HG03565 (cell line): ENCODE measurements around the gene GMCL2.
A peak's percentile ranks its signal among the peaks of the same experiment; 100 is the strongest.
"Not testable (repeated sequence)": the region's sequence is repeated elsewhere in the genome, so short reads cannot be mapped to it uniquely, and the experiment has no call there.

Source experiments
- ATAC-seq: cut with Tn5 transposase; IDR thresholded peaks from one replicate; pipeline ENCODE4 v1.9.1; 2021; ENCODE audit warnings: mild to moderate bottlenecking, moderate library complexity; ENCODE audit not compliant: unreplicated experiment

Gene GMCL2

DNA sequence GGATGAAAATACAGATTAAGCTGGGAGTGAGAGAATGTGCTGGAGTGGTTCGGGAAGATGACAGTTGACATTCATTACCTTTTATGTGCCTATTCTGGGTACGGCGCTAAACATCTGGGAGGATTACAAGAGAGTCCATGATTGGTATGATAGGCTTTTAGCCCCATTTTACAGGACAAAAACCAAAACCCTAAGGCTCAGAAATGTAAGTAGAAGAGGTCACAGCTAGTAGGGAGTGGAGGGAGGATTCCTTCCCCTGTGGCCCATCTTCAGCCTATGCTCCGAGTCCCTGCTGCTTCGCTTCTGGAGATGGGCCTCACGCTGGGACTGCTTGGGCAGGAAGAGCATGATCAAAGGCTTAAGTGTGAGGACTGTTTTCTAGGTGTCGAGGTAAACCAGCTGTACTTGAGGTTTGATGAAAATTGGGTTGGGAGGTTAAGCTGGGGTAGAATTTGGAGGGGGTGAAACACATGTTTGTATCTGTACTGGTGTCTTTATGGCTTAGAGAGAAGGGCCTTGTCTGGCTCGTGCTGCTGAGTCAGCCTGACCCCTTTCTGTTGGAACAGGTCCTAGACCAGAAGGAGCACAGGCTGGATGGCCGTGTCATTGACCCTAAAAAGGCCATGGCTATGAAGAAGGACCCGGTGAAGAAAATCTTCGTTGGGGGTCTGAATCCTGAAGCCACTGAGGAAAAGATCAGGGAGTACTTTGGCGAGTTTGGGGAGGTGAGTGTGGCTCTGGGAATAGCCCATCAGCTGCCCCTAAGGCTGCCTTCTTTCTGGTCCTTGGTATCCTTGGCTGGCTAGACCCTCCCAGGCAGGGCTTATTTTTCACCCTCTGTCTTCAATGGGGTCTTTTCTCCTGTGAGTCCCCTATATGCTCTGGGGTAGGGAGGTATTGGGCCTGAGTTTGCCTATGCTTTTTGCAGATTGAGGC is 19.3 kb upstream of the GMCL2 start:
- ATAC-seq, result no peak

DNA sequence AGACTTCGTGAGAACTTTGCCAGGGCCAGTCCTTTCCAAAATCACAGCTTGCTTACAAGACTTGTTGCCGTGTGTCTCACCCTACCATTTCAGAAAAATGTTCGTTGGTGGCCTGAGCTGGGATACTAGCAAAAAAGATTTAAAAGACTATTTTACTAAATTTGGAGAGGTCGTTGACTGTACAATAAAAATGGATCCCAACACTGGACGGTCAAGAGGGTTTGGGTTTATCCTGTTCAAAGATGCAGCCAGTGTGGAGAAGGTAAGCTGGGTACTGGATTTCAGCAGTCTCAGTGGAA is 18.5 kb upstream of the GMCL2 start:
- ATAC-seq, result no peak

DNA sequence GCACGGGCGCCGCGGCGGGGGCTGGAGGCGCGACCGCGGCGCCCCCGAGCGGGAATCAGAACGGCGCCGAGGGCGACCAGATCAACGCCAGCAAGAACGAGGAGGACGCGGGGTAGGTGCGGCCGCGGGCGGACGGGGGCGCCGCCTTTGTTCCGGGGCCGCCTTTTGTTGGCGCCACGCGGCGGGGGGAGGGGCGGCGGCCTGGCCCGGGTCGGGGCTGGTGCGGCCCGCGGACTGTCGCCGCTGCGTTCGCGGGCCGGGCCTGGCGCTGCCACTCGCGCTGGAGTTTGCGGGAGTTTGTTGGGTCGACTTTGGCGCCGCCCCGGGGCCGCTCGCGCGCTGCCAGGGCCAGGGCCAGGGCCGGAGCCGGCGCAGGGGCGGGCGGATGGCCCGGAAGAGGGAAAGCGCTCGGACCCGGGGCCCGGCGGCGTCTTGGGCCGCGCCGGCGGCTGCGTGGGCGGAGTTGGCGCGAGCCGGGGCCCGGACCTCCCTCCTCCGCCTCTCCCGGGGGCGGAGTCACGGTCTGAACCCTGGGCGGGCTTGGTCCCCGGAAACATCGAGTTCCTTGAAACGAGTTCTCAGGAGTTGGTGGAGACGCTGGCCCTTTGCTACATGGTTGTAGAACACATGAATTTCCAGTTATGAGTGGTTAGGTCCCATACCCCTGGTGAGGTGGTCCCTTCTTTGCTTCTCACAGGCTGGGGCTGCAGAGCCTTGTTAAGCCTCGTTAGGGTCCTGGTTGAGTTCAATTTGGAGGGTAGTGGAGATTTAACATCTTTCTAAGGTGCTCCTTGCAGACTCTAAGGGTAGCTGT is 18.0 kb upstream of the GMCL2 start:
- peak; percentile 37 for ATAC-seq

DNA sequence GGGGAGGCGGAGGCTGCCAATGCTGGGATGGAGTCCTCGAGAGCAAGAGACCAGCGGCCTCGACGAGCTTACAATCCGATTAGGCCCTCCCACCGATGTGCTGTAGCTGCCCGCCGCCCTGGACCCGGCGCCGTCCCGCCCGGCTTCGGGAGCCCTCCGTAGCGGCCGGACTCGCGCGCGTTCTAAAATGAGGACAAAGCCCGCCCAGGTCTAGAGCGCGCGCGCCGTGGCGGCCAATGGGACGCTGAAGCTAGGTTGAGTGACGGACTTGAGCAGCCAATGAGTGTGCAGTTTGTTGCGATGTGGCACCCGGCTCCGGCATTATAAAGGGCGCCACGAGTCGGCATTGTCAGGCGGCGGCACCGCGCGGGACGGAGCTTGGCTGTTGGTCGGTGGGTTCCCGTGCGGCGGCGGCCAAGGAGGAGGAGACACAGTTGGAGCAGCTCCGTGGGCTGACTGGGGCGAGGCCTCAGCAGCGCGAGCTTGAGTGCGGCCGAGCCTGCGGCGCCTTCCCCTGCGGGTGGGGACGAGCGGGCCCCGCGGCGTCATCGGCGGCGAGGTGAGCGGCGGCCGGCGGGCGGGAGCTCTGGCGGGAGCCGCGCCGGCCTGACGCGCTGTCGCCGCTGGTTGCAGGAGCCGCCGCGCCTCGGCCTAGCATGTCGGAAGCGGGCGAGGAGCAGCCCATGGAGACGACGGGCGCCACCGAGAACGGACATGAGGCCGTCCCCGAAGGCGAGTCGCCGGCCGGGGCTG is 17.2 kb upstream of the GMCL2 start, which contains the start of gene HNRNPAB:
HNRNPAB (plus strand) TSS at position 352 of the 753 bp plus-strand sequence; CDS start at position 657, 305 bp downstream.
- ATAC-seq, result peak; percentile 83

DNA sequence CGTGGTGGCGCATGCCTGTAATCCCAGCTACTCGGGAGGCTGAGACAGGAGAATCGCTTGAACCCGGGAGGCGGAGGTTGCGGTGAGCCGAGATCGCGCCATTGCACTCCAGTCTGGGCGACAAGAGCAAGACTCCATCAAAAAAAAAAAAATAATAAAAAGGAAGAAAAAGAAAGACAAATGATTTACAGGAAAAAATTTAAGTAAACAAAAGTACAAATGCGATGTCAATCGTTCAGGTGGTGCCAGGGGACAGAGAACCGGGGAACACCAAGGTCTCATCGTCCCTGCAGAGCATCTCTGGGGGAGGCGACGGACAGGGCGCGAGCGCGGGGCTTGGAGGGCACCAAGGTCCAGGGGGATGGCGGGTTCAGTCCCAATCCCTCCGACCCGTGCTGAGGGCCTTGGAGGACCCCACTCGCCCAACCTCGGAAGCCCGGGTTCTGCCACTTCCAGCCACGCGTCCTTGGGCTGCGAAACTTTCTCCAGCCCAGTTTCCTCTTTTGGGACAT is 16.6 kb upstream of the GMCL2 start:
- ATAC-seq, result no peak

DNA sequence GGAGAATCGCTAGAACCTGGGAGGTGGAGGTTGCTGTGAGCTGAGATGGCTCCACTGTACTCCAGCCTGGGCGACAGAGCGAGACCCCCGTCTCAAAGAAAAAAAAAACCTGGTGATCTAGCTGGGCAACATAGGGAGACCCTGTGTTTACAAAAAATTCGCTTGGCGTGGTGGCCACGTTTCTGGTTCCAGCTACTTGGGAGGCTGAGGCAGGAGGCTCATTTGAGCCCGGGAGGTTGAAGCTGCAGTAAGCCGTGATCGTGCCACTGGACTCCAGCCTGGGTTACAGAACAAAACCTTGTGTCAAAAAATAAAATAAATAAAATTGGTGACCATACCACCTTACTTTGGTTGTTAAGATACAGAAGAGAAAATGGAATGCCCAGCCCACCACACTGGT is 15.4 kb upstream of the GMCL2 start:
- ATAC-seq, result no peak

DNA sequence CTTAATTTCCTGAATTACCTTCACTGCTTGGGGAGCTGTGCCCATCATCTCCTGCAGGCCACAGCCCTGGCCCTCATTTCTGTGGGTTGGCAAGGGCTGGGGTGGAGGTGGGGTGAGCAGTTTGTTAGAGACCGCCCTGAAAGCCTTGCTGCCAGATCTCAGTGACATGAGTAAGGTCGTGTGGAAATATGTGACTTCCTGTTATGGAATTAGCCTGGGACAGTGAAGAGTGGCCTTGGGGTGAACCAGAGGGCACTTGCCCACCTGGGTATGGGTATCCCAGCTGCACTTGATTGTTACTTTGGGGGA is 14.7 kb upstream of the GMCL2 start:
- ATAC-seq, result no peak

DNA sequence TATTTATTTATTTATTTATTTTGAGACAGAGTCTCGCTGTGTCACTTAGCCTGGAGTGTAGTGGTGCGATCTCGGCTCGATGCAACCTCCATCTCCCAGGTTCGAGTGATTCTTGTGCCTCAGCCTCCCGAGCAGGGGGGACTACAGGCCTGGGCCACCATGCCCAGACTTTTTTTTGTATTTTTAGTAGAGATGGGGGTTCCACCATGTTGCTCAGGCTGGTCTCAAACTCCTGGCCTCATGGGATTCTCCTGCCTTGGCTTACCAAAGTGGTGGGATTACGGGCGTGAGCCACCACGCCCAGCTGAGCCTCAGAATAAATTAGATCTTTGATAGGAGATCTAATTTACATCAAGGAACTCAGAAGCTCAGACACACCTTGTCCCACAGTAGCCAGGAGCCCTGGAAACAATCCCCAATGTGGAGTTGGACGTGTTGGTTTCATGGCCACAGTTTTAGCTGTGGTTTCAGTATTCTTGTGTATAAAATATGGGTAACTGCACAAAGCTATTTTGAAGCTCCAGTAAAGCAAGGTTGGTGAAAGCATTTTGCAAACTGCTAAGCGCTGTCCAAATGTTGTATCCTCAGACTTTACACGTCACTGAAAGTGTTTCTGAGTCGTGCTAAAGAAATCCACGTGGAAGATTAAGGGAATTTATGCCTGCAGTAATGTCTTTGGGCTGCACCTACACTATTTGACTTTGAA is 14.2 kb upstream of the GMCL2 start:
- ATAC-seq, result no peak

DNA sequence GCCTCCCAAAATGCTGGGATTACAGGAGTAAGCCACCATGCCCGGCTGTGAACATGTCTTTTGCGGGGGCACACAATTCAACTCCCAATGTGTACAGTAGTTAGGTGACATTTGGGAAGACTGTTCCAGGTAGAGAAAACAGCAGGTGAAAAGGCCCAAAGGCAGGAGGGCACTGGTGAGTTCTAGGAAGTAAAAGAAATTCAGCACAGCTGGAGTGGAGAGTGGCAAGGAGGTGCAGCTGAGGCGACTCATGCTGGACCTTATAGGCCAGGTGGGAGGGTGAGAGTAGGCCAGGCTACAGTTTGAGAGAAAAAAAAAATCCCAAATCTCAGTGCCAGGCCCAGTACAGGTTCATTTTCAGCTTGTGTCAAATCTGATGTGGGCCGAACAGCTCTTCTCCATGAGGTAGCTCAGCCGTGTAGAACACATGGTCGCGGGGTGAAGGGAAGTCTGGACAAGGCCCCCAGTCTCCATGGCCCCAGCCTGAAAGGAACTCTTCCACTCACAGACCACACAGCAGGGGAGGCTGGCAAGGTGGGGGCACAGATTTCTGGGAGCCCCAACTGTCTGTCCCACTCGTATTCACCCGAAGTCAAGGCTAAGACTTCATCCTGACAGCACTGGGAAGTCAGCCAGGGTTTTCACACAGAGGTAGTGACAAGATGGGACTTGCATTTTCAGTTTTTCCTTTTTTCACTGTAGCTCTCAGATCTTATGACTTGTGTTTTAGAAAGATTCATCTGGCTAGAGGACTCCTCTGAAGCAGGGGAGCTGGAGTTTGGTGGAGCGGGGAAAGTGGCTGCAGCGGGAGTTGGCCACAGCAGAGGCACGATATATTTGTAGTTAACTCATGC is 12.6 kb upstream of the GMCL2 start:
- no peak for ATAC-seq

DNA sequence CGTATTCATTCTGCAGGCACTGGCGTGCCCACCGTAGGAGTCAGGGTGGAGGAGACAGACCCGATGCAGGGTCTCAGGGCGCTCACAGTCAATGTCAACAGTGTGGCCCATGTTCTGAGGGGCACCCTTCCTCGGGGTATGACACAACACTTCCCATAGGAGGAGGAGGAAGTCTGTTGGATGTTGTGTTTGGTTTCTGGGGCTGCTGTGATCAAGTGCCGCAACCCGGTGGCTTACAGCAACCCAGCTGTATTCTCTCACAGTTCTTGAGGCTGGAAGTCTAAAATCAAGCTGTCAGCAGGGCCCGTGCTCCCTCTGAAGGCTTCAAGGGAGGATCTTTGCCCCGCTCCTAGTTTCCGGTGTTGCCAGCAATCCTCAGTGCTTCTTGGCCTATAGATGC is 11.5 kb upstream of the GMCL2 start:
- no peak for ATAC-seq

DNA sequence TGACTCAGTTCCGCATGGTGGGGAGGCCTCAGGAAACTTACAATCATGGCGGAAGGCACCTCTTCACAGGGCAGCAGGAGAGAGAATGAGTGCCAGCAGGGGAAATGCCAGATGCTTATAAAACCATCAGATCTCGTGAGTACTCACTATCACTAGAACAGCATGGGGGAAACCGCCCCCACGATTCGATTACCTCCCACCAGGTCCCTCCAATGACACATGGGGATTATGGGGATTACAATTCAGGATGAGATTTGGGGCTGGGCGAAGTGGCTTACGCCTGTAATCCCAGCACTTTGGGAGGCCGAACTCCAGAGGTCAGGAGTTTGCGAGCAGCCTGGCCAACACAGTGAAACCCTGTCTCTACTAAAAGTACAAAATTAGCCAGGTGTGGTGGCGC is 11.0 kb upstream of the GMCL2 start:
- ATAC-seq, result not testable (repeated sequence)

DNA sequence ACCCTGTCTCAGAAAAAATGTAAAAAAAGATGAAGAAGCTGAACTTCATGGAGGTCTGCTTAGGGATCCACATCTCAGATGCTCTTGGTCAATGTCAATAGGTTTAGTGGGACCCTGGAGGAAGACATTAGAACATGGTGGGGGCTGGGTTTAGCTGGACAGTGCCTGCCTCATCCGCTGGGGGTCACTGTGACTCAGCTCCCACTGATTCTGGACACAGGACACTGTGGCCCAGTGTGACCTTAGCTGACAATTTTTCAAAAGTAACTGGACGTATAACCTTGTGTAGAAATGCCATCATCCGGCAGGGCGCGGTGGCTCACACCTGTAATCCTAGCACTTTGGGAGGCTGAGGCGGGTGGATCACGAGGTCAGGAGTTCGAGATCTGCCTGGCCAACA is 9.8 kb upstream of the GMCL2 start:
- ATAC-seq, result no peak

DNA sequence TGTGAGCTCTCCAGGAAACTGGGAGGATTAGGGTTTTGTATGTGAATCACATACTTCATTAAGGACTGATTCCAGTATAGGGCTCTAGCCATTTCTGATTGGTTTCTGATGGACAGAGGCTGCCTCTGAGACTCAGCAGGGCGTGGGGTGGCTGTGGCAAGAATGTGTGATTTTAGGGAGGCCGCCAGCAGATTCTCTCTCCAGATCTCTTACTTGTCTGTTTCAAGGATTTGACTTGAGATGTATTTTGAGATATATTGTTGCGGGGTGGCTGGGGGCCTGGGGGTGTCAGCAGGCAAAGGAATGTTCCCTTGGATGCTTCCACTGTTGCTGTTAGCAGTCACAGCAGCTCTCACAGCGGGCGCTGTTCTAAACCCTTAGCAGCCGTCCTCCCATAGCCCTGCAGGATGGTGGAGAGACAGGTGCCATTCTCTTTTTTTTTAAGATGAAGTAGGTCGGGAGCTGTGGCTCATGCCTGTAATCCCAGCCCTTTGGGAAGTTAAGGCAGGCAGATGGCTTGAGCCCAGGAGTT is 9.2 kb upstream of the GMCL2 start:
- no peak for ATAC-seq

DNA sequence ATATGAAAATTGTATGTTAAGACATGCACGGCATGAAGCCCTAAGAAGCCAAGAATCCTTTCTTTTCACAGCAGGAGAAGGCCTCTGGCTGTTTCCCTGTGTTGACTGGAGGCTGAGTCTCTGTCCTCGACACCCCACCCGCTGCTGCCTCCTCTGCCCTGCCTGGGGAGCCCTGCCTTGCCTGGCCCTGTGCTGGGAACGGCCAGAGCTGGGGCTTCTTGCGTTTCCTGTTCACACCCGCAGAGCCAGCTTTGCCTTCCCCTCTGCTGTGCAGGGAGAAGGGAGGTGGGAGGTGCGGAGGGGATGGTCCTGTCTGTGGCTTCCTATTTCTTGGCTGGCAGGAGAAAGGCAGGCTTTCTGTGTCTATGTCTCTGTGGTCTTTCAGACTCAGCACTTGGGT is 6.9 kb upstream of the GMCL2 start:
- ATAC-seq, result no peak

DNA sequence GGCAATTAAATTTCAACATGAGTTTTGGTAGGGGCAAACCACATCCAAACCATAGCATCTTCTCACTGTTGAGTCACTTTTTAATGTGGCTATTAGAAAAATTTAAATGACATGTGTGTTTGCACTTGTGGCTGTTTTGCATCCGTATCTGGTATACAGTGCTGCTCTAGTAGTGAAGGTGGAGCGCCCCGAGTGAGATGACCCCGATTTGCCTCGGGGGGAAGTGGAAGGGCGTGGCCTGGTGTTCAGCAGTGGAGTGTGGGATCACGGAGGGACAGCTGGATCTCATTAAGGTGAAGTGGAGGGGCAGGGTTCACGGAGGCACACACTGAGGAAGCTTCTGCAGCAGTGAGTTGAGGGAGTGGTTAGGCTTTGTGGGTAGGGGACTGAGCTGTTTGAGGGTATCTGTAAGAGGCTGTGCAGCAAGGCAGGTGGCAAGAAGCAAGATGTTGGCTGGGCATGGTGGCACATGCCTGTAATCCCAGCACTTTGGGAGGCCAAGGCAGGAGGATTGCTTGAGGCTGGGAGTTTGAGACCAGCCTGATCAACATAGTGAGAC is 6.2 kb upstream of the GMCL2 start:
- ATAC-seq, result no peak

DNA sequence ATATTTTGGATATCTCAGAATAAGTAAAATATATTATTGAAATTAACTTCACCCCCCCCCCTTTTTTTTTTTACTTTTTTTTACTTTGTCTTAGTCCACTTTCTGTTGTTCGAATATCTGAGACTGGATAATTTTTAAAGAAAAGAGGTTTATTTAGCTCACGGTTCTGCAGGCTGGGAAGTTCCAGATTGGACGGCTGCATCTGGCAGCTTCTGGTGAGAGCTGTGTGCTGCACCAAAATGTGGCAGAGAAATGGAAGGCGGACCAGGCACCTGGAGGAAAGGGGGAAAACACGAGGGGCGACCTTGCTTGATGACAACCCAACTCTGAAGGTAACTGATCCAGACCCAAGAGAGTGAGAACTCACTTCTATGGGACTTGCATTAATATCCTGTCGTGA is 5.6 kb upstream of the GMCL2 start:
- no peak for ATAC-seq

DNA sequence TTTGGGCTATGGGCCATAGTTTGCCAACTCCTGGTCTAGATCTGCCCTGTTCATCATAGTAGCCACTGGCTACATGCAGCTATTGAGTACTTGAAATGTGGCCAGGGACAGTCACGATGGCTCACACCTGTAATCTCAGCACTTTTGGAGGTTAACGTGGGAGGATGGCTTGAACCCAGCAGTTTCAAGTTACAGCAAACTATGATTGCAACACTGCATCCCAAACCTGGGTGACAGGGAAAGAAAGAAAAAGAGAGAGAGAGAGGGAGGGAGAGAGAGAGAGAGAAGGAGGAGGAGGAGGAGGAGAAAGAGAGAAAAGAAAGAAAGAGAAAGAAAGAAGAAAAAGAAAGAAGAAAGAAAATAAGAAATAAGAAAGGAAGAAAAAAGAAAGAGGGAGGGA is 5.1 kb upstream of the GMCL2 start:
- no peak for ATAC-seq

DNA sequence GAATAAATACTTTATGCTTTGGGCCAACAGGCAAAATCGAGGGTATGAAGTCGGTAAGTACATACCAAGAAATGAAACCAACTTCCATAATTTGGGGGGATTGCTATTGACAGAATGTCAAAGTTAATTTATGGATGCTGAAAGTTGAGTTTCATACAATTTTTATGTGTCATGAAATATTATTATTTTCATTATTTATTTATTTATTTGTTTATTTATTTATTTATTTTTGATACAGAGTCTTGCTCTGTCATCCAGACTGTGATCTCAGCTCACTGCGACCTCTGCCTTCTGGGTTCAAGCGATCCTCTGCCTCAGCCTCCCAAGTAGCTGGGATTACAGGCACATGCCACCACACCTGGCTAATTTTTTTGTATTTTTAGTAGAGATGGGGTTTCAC is 4.5 kb upstream of the GMCL2 start:
- ATAC-seq, result no peak

DNA sequence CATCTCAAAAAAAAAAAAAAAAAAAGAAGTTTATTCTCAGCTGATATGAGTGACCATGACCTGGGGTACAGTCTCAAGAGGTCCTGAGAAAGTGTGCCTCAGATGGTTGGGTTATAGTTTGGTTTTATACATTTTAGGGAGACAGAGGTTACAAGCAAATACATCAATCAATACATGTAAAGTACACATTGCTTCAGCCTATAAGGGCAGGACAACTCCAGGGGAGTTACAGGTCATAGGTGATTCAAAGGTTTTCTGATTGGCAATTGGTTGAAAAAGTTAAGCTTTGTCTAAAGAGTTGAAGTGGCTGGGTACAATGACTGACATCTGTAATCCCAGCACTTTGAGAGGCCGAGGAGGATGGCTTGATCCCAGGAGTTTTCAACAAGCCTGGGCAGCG is 2.3 kb upstream of the GMCL2 start:
- ATAC-seq, result no peak
